Suppressor macrophage (primary cell): ENCODE results near the gene C3.
"Not testable (repeated sequence)": the region's sequence is repeated elsewhere in the genome, so short reads cannot be mapped to it uniquely, and the experiment has no call there.

Source experiments
- DNase-seq, 4 experiments: peaks; one replicate each; pipeline ENCODE4 v3.0.0-alpha.2; 2020 to 2022

Gene C3

GRCh38 chr19:6662702-6663101 lies 57.7 kb downstream of the C3 start:
- peak in 3 of 4 experiments; percentile 58 to 67 (median 60) for DNase-seq

GRCh38 chr19:6661509-6662244 lies 58.8 kb downstream of the C3 start:
- peak in 3 of 4 experiments; percentile 67 to 71 (median 68) for DNase-seq

- peak in 2 of 4 experiments; percentile 25 to 42 for DNase-seq
These were observed 59.5 kb downstream of the C3 start for GRCh38 chr19:6660930-6661329.

GRCh38 chr19:6656390-6656789 lies 64.1 kb downstream of the C3 start:
- not testable (repeated sequence) for DNase-seq

- no peak for DNase-seq
These were observed 65.8 kb downstream of the C3 start for GRCh38 chr19:6654347-6655310.

- DNase-seq = no peak
These were observed 67.7 kb downstream of the C3 start for GRCh38 chr19:6652805-6653094.

GRCh38 chr19:6651965-6652804 lies 68.3 kb downstream of the C3 start:
- DNase-seq = peak in 2 of 4 experiments; percentile 37 to 45

- DNase-seq = no peak
These were observed 71.3 kb downstream of the C3 start for GRCh38 chr19:6649185-6649584.

GRCh38 chr19:6648141-6648715 lies 72.2 kb downstream of the C3 start:
- no peak for DNase-seq

- no peak for DNase-seq
These were observed 75.7 kb downstream of the C3 start for GRCh38 chr19:6644796-6645195.

GRCh38 chr19:6640333-6640732 lies 80.1 kb downstream of the C3 start:
- not testable (repeated sequence) for DNase-seq

GRCh38 chr19:6639439-6639838 lies 81.0 kb downstream of the C3 start:
- peak; percentile 76 to 92 (median 88) for DNase-seq

- DNase-seq = not testable (repeated sequence)
These were observed 87.0 kb downstream of the C3 start for GRCh38 chr19:6633456-6633813.

GRCh38 chr19:6632747-6633455 lies 87.5 kb downstream of the C3 start:
- peak; percentile 85 to 92 (median 86) for DNase-seq

GRCh38 chr19:6632002-6632621 lies 88.3 kb downstream of the C3 start:
- peak; percentile 87 to 94 (median 92) for DNase-seq
